ENCODE results near the gene PTPN1.

- no peak for TF ChIP-seq CTCF (optimal IDR thresholded peaks at IDR 0.05 in 1 of 3, IDR thresholded peaks at IDR 0.05 in 1 of 3, conservative IDR thresholded peaks at IDR 0.05 in 1 of 3; ENCODE audit: extremely low read depth in 1 of 3, insufficient read depth in 2 of 3, low read length in 3 of 3)
- TF ChIP-seq EZH2 (IDR thresholded peaks at IDR 0.05; ENCODE audit: low read length), result no peak
Measured at GRCh38 chr20:50595433-50595895, 85.3 kb downstream of the PTPN1 start.

Measured in keratinocyte (primary cell).